HG03135 (cell line): ENCODE results near the gene GPR155.

Experiments
- ATAC-seq: cut with Tn5 transposase; IDR thresholded peaks from one replicate; pipeline ENCODE4 v1.9.1; 2021; ENCODE audit warnings: mild to moderate bottlenecking, moderate library complexity; ENCODE audit not compliant: unreplicated experiment

GPR155 gene, protein sequence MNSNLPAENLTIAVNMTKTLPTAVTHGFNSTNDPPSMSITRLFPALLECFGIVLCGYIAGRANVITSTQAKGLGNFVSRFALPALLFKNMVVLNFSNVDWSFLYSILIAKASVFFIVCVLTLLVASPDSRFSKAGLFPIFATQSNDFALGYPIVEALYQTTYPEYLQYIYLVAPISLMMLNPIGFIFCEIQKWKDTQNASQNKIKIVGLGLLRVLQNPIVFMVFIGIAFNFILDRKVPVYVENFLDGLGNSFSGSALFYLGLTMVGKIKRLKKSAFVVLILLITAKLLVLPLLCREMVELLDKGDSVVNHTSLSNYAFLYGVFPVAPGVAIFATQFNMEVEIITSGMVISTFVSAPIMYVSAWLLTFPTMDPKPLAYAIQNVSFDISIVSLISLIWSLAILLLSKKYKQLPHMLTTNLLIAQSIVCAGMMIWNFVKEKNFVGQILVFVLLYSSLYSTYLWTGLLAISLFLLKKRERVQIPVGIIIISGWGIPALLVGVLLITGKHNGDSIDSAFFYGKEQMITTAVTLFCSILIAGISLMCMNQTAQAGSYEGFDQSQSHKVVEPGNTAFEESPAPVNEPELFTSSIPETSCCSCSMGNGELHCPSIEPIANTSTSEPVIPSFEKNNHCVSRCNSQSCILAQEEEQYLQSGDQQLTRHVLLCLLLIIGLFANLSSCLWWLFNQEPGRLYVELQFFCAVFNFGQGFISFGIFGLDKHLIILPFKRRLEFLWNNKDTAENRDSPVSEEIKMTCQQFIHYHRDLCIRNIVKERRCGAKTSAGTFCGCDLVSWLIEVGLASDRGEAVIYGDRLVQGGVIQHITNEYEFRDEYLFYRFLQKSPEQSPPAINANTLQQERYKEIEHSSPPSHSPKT

DNA sequence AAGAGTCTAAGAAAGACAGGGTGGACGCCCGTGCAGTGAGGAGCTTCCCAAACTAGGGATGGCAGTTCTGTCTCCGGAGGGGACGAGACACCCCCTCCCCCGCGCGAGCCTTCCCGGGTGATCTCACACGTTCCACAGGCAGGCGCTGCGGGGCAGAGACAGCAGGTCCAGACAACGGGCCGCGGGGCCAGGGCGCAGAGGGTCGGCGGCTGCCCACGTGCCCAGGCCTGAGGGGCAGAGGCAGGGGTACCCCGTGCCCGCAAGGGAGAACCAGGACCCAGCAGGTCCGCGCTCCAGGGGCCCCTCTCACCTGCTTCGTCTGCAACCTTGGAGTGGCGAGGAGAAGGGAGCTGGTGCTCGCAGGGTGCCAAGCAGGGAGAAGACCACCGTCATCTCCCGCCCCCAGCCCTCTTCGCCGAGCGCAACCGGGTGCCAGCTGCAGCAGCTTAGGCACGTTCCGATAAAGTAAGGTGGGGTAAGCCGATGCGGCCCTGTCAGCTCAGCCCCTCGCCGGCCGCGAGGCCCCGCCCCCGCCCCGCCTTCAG, at the start of gene GPR155:
GPR155 (minus strand) TSS at position 467 of the 545 bp plus-strand sequence. CDS start 5,073 bp downstream, outside the sequence.
- ATAC-seq, result peak; percentile 33

DNA sequence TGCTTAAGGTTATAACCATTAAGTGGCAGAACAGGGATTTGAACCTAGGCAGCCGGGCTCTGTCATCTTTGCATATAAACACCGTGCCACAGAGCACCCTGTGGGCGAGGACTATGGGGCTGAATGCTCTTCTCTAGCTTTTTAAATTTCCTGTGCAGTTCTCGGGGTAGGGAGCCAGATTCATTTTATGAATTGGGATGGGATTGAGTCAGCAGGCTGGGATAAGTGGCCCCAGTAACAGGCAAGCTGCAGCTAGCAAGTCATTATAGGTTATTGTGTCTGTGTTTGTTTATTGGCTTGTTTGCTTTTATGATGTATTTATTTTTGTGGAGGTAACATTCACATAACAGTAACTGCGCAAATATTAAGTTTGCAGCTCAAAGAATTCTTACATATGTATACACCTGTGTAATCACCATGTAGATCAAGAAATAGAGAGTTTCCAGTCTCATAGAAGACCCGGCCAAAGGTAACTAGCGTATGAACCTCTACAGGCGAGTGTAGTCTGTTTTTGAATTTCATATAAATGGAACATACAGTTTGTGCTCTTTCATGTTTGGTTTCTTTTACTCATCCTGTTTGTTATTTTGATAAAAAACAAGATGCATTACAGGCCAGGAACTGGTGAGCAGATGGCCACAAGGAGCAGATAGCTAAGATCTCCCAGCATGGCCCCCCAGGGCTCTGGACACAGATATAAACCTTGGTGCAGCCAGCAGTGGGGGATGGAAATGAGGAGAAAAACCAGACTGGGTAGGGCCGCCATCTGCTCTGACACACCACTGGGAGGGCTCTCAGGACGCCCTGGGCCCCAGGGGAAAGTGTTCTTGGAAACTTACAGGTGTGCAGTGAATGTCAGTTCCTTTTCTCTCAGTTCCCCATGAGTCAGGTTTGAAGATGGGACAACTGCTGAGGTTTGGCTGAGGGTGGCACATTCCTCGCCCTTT, 49.2 kb upstream of the GPR155 start:
- no peak for ATAC-seq

DNA sequence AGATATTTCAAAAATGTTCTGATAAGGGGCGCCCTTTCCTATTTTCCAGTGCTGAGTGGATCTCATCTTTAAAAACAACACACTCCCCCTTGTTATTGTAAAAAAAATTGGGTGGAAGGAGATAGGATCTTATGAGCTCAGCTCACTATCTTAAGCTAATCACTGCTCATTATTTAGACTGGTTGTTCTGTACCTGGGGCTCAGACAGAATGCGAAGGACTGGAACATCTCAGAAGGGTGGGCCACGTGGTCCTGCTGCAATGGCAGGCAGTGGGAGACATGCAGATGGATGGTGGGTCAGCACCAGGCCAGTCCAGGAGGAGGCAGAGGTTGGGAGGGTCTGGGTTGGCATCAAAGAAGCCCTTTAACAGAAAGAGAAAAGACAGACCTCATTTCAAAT, 48.3 kb upstream of the GPR155 start:
- no peak for ATAC-seq

DNA sequence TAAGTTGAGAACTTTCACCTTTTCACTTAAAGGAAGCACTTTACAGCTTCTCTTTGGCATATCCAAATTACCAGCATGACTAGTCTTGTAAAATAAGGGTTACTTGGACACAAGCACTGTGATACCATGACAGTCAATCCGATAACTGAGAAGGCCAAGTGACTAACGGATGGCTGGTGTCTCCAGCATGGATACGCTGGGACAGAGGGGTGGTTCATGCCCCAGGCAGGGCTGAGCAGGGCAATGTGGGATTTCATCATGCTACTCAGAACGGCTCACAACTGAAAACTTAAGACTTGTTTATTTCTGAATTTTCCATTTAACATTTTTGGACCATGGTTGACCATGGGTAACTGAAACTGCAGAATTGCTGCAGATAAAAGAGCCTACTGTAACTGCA, 43.1 kb upstream of the GPR155 start:
- ATAC-seq, result no peak

DNA sequence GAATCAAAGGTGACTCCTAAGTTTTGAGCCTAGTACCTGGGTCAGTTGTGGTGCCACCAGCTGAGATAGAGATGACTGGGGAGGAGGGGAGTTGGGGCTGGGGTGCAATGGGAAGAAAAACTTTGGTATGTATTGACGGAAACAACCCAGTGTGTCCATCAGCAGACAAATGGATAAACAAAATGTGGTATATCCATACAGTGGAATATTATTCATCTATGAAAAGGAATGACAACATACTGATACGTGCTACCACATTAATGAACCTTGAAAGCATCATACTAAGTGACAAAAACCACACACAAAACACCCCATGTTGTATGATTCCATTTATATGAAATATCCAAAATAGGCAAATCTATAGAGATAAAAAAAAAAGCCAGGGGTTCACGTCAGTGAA, 41.1 kb upstream of the GPR155 start:
- ATAC-seq, result no peak

DNA sequence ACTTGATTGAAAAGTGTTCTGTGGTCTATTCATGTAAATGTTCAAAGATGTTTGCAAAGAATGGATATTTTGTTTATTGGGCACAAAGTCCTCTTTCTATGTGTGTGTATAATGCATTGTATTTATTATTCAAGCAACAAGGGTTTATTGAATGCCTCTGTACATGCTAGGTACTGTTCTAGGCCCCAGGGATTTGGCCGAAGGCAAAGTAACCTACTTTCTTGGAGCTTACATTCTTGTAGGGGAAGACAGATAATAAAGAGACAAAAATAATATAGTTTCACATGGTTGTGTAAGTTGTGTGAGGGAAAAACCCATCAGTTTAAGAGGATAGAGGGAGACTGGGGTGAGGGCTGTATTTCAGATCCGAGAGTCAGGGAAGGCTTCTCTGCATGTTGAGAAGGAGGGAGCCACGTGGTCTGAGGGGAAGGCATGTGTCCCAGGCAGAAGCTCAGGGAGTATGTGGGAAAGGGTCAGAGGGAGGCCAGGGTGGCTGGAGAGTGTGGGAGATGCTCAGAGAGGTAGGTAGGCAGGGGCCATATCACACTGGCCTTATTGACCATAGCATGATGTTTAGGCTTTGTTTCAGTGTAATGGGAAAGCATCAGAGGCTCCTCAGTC, 40.4 kb upstream of the GPR155 start:
- ATAC-seq, result no peak

DNA sequence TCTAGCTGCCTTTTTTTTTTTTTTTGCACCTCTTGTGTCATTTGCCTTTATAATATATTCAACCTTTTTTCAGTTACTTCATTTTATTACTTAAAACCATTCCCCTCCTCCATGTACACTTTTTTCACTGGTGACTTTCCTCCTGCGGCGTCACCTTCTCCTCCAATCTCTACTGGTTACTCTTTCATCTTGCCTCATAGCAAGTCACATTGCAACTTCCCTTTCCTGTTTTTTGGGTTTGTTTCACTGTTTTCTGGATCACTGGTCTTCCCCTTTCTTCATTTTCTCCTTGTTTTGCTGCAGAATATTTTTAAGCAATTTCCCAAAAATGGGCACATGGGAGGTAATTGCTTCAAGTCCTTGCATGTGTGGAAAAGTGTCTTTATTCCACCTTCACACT, 37.7 kb upstream of the GPR155 start:
- no peak for ATAC-seq

DNA sequence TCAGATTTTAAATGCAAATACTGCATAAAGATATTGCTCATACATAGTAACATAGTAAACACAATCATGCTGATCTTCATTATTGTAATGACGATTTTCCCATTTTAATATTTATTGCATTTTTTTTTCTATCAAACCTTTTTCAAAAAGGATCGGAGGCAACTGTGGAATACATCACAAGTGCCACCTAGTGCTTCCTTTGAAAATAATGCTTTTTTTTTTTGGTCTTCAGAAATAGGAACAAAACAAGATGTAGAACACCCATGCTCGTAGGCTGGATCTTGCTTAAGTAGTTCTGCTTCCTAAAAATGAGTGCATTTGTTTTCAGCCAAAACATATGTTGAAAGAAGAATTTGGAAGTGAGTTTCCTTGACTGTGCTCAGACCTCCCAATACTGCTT, 35.7 kb upstream of the GPR155 start:
- ATAC-seq, result no peak

DNA sequence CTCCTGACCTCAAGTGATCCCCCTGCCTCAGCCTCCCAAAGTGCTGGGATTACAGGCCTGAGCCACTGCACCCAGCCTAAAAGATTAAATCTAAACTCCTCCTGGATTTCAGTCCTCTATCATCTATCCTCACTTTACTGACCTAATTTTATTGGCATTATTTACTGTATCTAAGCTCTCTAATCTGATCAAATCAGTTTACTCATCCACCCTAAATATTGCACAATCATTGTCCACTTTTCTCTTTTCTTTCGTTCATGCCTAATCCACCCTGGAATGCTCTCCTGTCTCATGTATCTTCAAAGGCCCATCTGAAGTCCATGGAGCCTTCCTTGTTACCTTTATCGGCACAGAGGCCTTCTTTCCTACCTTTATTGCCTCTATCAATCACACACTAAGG, 31.6 kb upstream of the GPR155 start:
- ATAC-seq, result no peak

DNA sequence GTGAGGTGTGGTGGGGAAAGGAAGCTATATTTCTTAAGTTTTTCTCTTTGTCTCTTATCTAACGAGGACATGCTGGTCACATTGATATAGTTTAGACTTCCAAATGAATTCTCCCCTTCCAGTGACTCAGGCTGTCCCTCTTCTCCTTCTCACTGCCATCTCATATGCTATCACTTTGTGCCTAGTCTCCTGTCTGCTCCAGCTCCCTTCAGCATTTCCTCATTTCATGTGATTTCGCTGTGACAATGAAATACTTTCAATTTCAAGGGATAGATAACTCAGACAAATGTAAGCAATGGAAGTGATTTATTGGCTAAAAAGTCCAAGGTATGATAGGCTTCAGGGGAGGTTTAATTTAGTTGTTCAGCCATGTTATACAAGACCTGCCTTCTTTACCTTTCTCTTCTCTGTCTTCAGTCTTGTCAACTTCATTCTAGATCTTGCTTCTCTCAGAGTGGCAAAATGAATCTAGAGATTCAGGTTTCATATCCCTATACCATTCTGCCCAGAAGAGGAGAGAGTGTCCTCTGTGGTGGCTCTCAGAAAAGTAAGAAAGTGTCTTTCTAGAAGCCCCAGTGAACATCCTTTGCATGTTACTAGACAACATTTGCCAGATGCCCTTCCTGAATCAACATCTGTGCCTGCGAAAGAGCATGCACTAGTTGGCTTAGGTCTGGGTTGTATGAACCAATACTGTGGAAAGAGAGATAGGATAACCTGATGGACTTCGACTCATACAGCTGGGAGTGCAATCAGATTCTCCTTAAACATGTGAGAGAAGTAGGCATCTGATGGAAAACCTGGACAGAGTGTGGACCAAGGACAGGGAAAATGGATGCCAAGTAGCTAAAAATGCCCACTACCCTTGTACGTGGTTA, 29.9 kb upstream of the GPR155 start:
- no peak for ATAC-seq

DNA sequence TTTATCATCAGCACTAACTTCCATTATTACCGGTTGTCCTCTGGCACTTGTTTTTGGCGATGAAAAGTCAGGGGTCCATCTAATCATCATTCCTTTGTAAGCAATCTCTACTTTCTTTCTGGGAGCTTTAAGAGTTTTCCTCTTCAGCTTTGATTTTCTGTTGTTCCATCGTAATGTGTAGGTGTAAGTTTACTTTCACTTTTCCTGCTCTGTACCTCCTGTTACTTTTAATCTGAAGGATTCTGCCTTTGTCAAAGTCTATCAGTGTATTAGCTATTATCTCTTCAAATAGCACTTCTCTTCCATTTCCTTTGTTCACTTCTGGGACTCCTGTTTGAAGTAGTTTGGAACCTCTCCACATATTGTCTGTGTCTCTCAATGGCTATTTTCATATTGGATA, 25.5 kb upstream of the GPR155 start:
- ATAC-seq, result no peak

DNA sequence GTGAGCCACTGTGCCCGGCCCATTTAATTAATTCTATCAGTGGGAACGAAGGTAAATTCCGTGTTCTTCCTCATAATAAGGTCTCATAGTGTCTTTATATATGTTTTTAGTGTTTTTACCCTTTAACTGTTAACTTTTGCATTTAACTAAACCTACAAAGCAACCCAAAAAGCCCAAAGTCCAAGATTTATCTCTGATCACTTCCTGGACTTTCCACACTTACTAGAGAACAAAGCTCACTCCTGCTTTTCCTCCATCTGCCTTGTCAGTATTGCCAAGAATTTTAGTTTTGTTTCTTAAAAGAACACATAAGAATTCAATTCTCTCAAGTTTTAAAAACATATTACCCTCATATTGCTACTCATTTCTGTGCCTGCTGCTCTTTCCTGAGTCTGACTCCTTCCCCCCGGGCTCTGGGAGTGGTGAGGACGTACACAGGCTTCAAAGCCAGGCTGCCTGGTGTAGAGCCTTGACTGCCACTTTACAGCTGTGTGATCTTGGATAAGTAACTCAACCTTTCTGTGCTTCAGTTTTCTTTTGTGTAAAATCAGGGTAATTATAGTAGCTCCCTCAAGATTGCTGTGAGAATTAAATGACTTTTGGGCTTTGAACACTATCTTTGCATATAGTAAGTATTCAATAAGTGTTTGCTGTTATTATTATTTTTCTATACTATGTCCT, 24.9 kb upstream of the GPR155 start:
- ATAC-seq, result no peak

DNA sequence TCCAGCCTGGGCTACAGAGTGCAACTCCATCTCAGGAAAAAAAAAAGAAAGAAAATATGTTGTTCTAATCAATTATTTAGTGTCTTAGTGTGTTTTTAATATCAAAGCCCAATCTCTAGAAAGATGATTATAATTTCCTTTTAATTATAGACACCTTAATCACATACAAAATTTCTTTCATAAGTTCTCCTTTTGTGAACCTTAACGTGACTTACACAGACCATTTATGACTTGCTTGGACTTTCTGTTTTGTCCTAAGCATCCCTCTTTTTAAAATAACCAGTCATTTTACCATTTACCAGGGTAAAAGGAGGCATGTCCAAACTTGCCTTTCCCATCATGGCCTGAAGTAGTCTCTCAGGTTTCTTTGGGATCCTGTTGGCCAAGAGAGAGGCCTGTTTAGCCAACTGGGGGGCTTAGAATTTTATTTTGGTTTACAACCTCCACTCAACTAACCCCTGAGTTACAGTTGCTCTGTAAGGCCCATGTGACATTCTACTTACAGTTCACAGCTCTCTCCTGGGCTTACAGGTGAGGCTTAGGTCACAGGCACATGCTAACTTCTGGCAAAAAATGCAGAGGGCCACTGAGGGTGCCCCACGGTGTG, 23.9 kb upstream of the GPR155 start:
- no peak for ATAC-seq

DNA sequence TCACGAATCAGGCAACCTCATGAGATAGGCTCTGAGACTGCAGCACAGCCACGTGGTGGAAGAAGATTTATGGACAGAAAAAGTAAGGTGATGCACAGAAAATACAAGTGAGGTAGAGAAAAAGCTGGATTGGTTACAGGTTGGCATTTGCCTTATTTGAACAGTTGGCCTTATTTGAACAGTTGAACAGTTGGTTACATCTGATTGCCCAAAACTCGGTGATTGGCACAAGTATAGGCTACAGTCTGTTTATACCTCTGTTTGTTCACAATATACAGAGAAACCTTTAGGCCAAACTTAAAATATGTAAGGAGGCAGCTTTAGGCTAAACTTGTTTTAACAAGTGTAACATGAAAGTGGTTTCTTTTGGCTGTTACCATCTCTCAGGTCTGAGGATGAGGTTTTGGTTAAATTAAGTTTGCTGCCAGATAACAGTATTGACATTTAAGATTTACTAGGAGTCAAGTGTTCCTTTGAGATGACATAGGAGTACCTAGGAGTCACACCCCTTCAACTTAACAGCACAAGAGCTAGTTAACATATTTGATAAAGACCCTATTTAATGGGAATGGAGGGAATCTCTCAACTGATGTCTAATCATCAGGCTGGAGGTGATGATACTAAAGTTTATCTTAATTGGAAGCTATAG, 16.5 kb upstream of the GPR155 start:
- ATAC-seq, result no peak

DNA sequence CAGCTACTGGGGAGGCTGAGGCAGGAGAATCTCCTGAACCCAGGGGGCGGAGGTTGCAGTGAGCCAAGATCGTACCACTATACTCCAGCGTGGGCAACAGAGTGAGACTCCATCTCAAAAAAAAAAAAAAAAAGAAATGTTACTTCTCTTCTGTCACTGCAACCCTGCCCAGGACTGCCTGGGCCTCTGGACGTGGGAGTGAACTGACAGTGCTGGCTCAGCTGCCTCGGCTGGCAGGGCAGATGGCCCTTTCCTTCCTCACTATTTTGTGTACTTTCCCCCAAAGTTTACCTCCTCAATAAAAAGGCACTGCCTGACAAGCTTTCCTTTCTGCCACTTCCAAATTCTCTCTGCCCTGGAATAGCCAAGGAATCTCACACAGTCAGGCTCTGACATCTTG, 12.5 kb upstream of the GPR155 start:
- no peak for ATAC-seq

DNA sequence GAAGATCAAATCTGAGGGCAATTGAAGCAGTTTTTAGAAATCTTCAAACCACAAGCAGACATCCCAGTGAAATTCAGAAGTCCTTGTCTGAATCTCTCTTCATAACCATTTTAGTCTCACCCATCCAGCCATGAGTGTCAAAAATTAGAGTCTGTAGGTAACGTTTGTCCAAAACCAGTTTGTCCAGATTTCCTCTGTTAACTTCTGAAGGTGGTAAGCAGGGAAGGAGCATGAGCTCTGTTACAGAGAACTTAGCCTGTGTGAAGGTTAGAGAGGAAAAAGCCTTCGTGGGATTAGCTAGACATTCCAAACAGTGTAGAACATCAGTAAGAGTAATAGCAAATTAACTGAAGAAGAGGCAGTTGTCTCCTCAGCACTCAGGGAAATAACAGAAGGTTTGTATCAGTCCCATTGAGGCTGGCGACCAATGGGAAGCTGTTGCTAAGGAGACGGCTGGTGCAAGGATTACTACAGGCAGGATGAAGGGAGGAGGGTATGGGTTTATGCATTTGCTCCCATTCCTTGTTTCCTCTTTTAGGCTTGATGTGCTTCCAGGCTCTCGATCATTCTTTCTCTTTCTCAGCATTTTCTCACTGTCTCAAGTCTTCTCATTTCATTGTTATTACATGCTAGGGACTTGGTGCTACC, 8.7 kb upstream of the GPR155 start:
- no peak for ATAC-seq
